T-cell (primary cell): ENCODE measurements around the gene SLCO2A1. TPM values are rescaled to one million over a fixed set of nuclear protein-coding genes. Genes with fewer than 3 reads are reported as not detected.

Experiments
- ATAC-seq, 4 experiments: fragments of 200-7000 bp in 3 of 4; fragments of 150-1000 bp in 1 of 4; cut with Tn5 transposase; replicated peaks in 1 of 4; 1 replicate in 3 of 4; 2 replicates in 1 of 4; pipeline ENCODE4 v1.10.0; 2021; ENCODE audit warnings: moderate library complexity in 3 of 4, mild to moderate bottlenecking in 2 of 4, moderate number of reproducible peaks in 1 of 4
- CTCF ChIA-PET, 2 donors: fragments of 300-600 bp; sonication (Branson Sonifier 250); formaldehyde crosslinking; loops; one replicate each; lab custom pipeline; 2022; ENCODE audit warnings: antibody characterized with exemption in 2 of 2; lab: Charles Lee
- POLR2A ChIA-PET, 2 donors: fragments of 300-600 bp; sonication (Branson Sonifier 250); formaldehyde crosslinking; loops; one replicate each; lab custom pipeline; 2022; ENCODE audit warnings: antibody characterized with exemption in 2 of 2; lab: Charles Lee
- DNase-seq, 35 experiments: peaks; one replicate each; pipeline versions ENCODE4 v3.0.0 to v3.0.0-alpha.2; 2013 to 2023
- H3K27ac ChIP-seq: one replicate; pipeline ENCODE4 v1.5.1; 2013; ENCODE audit warnings: low read length
- H3K27me3 ChIP-seq, 2 experiments: replicated peaks in 1 of 2; 1 replicate in 1 of 2; 2 replicates in 1 of 2; pipeline versions ENCODE4 v1.6.1 to v1.7.0; 2013; ENCODE audit warnings: low read length in 1 of 2, mixed read lengths in 1 of 2; ENCODE audit not compliant: control insufficient read depth in 2 of 2, insufficient read depth in 2 of 2; ENCODE audit errors: extremely low read depth in 1 of 2
- H3K36me3 ChIP-seq, 2 donors: 1 replicate in 1 of 2; 2 replicates in 1 of 2; pipeline versions ENCODE4 v1.6.1 to v1.7.0; 2013; ENCODE audit warnings: low read length in 1 of 2; ENCODE audit not compliant: control insufficient read depth in 2 of 2, insufficient read depth in 1 of 2; ENCODE audit errors: extremely low read depth in 1 of 2
- H3K4me1 ChIP-seq, 2 experiments: 1 replicate in 1 of 2; 2 replicates in 1 of 2; pipeline versions ENCODE4 v1.6.1 to v1.7.0; 2013; ENCODE audit warnings: low read length in 2 of 2, mixed read lengths in 1 of 2; ENCODE audit not compliant: insufficient read depth in 2 of 2, control insufficient read depth in 1 of 2; ENCODE audit errors: extremely low read depth in 1 of 2
- H3K4me3 ChIP-seq, 2 donors: 1 replicate in 1 of 2; 2 replicates in 1 of 2; pipeline versions ENCODE4 v1.5.1 to v1.7.0; 2013; ENCODE audit warnings: mild to moderate bottlenecking in 2 of 2, low read length in 1 of 2, moderate library complexity in 1 of 2; ENCODE audit not compliant: control insufficient read depth in 1 of 2; ENCODE audit errors: extremely low read depth in 1 of 2
- H3K9me3 ChIP-seq: 2 replicates; pipeline ENCODE4 v1.7.0; 2013
- H3K27ac Mint-ChIP-seq, 2 donors: one replicate each; pipeline ENCODE4 v1.8.0; 2020 to 2021; ENCODE audit warnings: mild to moderate bottlenecking in 2 of 2, mixed read lengths in 2 of 2
- H3K27me3 Mint-ChIP-seq, 2 donors: one replicate each; pipeline ENCODE4 v1.8.0; 2021 to 2022; ENCODE audit warnings: mixed read lengths in 2 of 2
- H3K36me3 Mint-ChIP-seq: one replicate; pipeline ENCODE4 v1.8.0; 2021; ENCODE audit warnings: mixed read lengths
- H3K4me1 Mint-ChIP-seq, 3 donors: one replicate each; pipeline ENCODE4 v1.8.0; 2020 to 2022; ENCODE audit warnings: mixed read lengths in 3 of 3, mild to moderate bottlenecking in 1 of 3
- H3K4me3 Mint-ChIP-seq, 3 donors: one replicate each; pipeline ENCODE4 v1.8.0; 2020 to 2022; ENCODE audit warnings: mild to moderate bottlenecking in 3 of 3, mixed read lengths in 3 of 3, moderate library complexity in 3 of 3
- H3K9me3 Mint-ChIP-seq, 3 donors: one replicate each; pipeline ENCODE4 v1.8.0; 2020 to 2022; ENCODE audit warnings: mixed read lengths in 3 of 3
- WGBS: methylation state at CpG from one replicate; pipeline ENCODE4 v1.1.5; 2013; ENCODE audit warnings: missing lambda C conversion rate; ENCODE audit not compliant: insufficient coverage; 5-methylcytosine and 5-hydroxymethylcytosine counted together
- total RNA-seq, 35 experiments: library from RNA in 6 of 35; stranded (reverse) in 6 of 35; fragments of 120-200 nt in 1 of 35; gene quantifications; one replicate each; pipeline versions ENCODE4 v1.2.1 to v1.2.4 and lab custom pipeline; 2013 to 2026

SLCO2A1 gene
- total RNA-seq, 5 donors from 2014 or later (not counting 1 experiment from before 2014, with no cell fraction given), result 0.18 to 0.39 (median 0.25) TPM; not detected in 2

GRCh38 chr3:133992951-133993620 lies 36.6 kb downstream of the SLCO2A1 start:
- DNase-seq (no peak), ATAC-seq (no peak)
- no peaks in the 10 kb centered on the region for H3K4me1 Mint-ChIP-seq
- H3K27me3 ChIP-seq, result peaks cover 0 to 24% of the 10 kb centered on the region in 2 experiments
- no peak overlapping the region for H3K27ac Mint-ChIP-seq
- H3K4me1 ChIP-seq, result no peaks in the 10 kb centered on the region
- H3K27ac ChIP-seq, result no peak overlapping the region
- H3K4me3 ChIP-seq, result no peak overlapping the region
- POLR2A ChIA-PET, result no interaction called here
- no peaks in the 10 kb centered on the region for H3K36me3 ChIP-seq
- no peaks in the 10 kb centered on the region for H3K36me3 Mint-ChIP-seq
- WGBS, result 93% methylated on average over 8 of the region's 10 CpGs
- H3K9me3 ChIP-seq, result no peaks in the 10 kb centered on the region
- no peak overlapping the region for H3K4me3 Mint-ChIP-seq
- CTCF ChIA-PET, result interaction anchor here in 1 of 2 donors (0.5 kb wide), 1 partner anchor 57 kb away, joined by 8 read pairs; no protein-coding TSS in a partner anchor
- H3K9me3 Mint-ChIP-seq, result no peaks in the 10 kb centered on the region
- peaks cover 8 to 17% of the 10 kb centered on the region in 2 donors for H3K27me3 Mint-ChIP-seq

- Mint-ChIP-seq H3K27ac (no peak overlapping the region), H3K4me3 (no peak overlapping the region), H3K36me3 (no peaks in the 10 kb centered on the region), H3K9me3 (no peaks in the 10 kb centered on the region), H3K4me1 (peaks cover 0 to 4% (median 0%) of the 10 kb centered on the region in 3 donors), H3K27me3 (peaks cover 11 to 18% of the 10 kb centered on the region in 2 donors)
- WGBS, result no CpG with 5 or more reads among the region's 3 CpGs
- Histone ChIP-seq H3K27ac (no peak overlapping the region), H3K27me3 (peaks cover 0 to 22% of the 10 kb centered on the region in 2 experiments), H3K4me1 (no peaks in the 10 kb centered on the region), H3K9me3 (no peaks in the 10 kb centered on the region), H3K4me3 (no peak overlapping the region), H3K36me3 (no peaks in the 10 kb centered on the region)
- DNase-seq, result no peak
- ATAC-seq, result no peak
- ChIA-PET POLR2A (no interaction called here), CTCF (interaction anchor here in 1 of 2 donors (0.5 kb wide), 1 partner anchor 58 kb away, joined by 8 read pairs; no protein-coding TSS in a partner anchor)
These were observed 37.3 kb downstream of the SLCO2A1 start for GRCh38 chr3:133992381-133992780.

GRCh38 chr3:133991637-133992036 lies 38.1 kb downstream of the SLCO2A1 start:
- Histone ChIP-seq H3K4me1 (no peaks in the 10 kb centered on the region), H3K9me3 (no peaks in the 10 kb centered on the region), H3K27me3 (peaks cover 0 to 22% of the 10 kb centered on the region in 2 experiments), H3K4me3 (no peak overlapping the region), H3K27ac (no peak overlapping the region), H3K36me3 (no peaks in the 10 kb centered on the region)
- H3K9me3 Mint-ChIP-seq, result no peaks in the 10 kb centered on the region
- H3K27me3 Mint-ChIP-seq, result peaks cover 12 to 19% of the 10 kb centered on the region in 2 donors
- peaks cover 0 to 7% (median 0%) of the 10 kb centered on the region in 3 donors for H3K4me1 Mint-ChIP-seq
- POLR2A ChIA-PET, result no interaction called here
- DNase-seq (no peak), ATAC-seq (no peak)
- CTCF ChIA-PET, result no interaction called here
- 89% methylated on average over 1 of the region's 2 CpGs for WGBS
- no peak overlapping the region for H3K4me3 Mint-ChIP-seq
- H3K36me3 Mint-ChIP-seq, result no peaks in the 10 kb centered on the region
- H3K27ac Mint-ChIP-seq, result no peak overlapping the region

GRCh38 chr3:133991209-133991608 lies 38.5 kb downstream of the SLCO2A1 start:
- H3K4me1 ChIP-seq, result no peaks in the 10 kb centered on the region
- H3K36me3 Mint-ChIP-seq, result no peaks in the 10 kb centered on the region
- H3K9me3 ChIP-seq, result no peaks in the 10 kb centered on the region
- ChIA-PET CTCF (no interaction called here), POLR2A (no interaction called here)
- H3K4me3 ChIP-seq, result no peak overlapping the region
- H3K27me3 Mint-ChIP-seq, result peaks cover 12 to 19% of the 10 kb centered on the region in 2 donors
- peaks cover 0 to 12% (median 0%) of the 10 kb centered on the region in 3 donors for H3K4me1 Mint-ChIP-seq
- DNase-seq, result no peak
- H3K36me3 ChIP-seq, result no peaks in the 10 kb centered on the region
- H3K27me3 ChIP-seq, result peaks cover 0 to 19% of the 10 kb centered on the region in 2 experiments
- 71% methylated on average over 1 of the region's 3 CpGs for WGBS
- H3K9me3 Mint-ChIP-seq, result no peaks in the 10 kb centered on the region
- no peak overlapping the region for H3K4me3 Mint-ChIP-seq
- no peak for ATAC-seq
- H3K27ac ChIP-seq, result no peak overlapping the region
- H3K27ac Mint-ChIP-seq, result no peak overlapping the region

- peaks cover 12 to 17% of the 10 kb centered on the region in 2 donors for H3K27me3 Mint-ChIP-seq
- no peak overlapping the region for H3K4me3 ChIP-seq
- H3K9me3 Mint-ChIP-seq, result no peaks in the 10 kb centered on the region
- peaks cover 0 to 16% of the 10 kb centered on the region in 2 experiments for H3K27me3 ChIP-seq
- H3K4me1 Mint-ChIP-seq, result peaks cover 0 to 12% (median 0%) of the 10 kb centered on the region in 3 donors
- DNase-seq (no peak), ATAC-seq (no peak)
- ChIA-PET POLR2A (no interaction called here), CTCF (no interaction called here)
- no peaks in the 10 kb centered on the region for H3K36me3 ChIP-seq
- H3K9me3 ChIP-seq, result no peaks in the 10 kb centered on the region
- 71% methylated on average over 5 of the region's 14 CpGs for WGBS
- H3K27ac ChIP-seq, result no peak overlapping the region
- no peak overlapping the region for H3K27ac Mint-ChIP-seq
- no peaks in the 10 kb centered on the region for H3K36me3 Mint-ChIP-seq
- H3K4me1 ChIP-seq, result no peaks in the 10 kb centered on the region
- H3K4me3 Mint-ChIP-seq, result no peak overlapping the region
These were observed 39.6 kb downstream of the SLCO2A1 start for GRCh38 chr3:133989936-133990702.

GRCh38 chr3:133988631-133989161 lies 41.0 kb downstream of the SLCO2A1 start:
- WGBS, result 82% methylated on average over 8 of the region's 9 CpGs
- Mint-ChIP-seq H3K27ac (no peak overlapping the region), H3K36me3 (no peaks in the 10 kb centered on the region), H3K9me3 (no peaks in the 10 kb centered on the region), H3K27me3 (peaks cover 7 to 12% of the 10 kb centered on the region in 2 donors), H3K4me3 (no peak overlapping the region), H3K4me1 (peaks cover 0 to 12% (median 0%) of the 10 kb centered on the region in 3 donors)
- no peak overlapping the region for H3K27ac ChIP-seq
- DNase-seq (no peak), ATAC-seq (no peak)
- POLR2A ChIA-PET, result no interaction called here
- H3K4me1 ChIP-seq, result no peaks in the 10 kb centered on the region
- H3K36me3 ChIP-seq, result no peaks in the 10 kb centered on the region
- H3K9me3 ChIP-seq, result no peaks in the 10 kb centered on the region
- CTCF ChIA-PET, result no interaction called here
- H3K4me3 ChIP-seq, result no peak overlapping the region
- peaks cover 0 to 15% of the 10 kb centered on the region in 2 experiments for H3K27me3 ChIP-seq
